Skin of body (tissue), 2 donors: ENCODE measurements around the gene CLCN7. TPM values are rescaled to one million over a fixed set of nuclear protein-coding genes. Genes with fewer than 3 reads are reported as not detected.
A peak's percentile ranks its signal among the peaks of the same experiment; 100 is the strongest.

Experiments used
- DNase-seq: peaks from one replicate; lab custom pipeline; 2025; lab: John Stamatoyannopoulos, UW
- total RNA-seq: library from RNA; depleted of rRNA; stranded (reverse); fragments of >200 nt; gene quantifications from one replicate; pipeline ENCODE4 v1.2.3, GENCODE V29; 2014

The CLCN7 gene
- total RNA-seq, 1 donor from 2014 or later = 34.8 TPM

GRCh38 chr16:1432388-1433262, 42.2 kb downstream of the CLCN7 start:
- no peak for DNase-seq

- DNase-seq = no peak
These were observed 43.1 kb downstream of the CLCN7 start for GRCh38 chr16:1431497-1432270.

- DNase-seq = no peak
These were observed 43.9 kb downstream of the CLCN7 start, which contains the start of gene PERCC1 for GRCh38 chr16:1430759-1431496. Gene PERCC1 (plus strand): TSS chr16:1431078. CDS start chr16:1432594, 1,516 bp downstream.

DNA sequence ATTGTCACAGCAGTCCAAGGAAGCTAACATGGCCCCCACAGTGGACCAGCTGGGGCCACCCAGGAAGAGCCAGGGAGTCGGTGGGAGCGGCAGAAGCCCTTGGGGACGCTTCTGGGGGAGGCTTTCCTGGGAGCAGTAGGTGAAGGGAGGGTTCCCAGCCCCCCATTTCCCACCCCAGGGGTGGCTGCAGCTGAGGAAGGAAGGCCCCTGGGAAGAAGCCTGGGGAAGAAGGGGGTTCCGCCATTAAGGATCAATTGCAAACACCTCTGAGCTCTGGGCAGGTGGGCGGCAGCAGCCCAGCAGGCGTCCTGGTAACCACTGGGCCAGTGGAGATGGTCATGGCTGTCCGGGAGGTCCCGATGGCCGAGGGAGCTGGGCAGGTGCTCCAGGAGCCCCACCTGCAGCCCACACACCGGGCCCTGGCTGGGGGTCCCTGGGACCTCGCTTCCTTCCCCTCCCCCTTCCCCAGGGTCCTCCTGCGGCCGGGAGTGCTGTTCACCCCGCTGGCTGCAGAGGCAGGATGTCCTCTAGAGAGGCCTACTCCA, 44.5 kb downstream of the CLCN7 start:
- DNase-seq = no peak

- no peak for DNase-seq
These were observed 45.2 kb downstream of the CLCN7 start for GRCh38 chr16:1429631-1430030.

DNA sequence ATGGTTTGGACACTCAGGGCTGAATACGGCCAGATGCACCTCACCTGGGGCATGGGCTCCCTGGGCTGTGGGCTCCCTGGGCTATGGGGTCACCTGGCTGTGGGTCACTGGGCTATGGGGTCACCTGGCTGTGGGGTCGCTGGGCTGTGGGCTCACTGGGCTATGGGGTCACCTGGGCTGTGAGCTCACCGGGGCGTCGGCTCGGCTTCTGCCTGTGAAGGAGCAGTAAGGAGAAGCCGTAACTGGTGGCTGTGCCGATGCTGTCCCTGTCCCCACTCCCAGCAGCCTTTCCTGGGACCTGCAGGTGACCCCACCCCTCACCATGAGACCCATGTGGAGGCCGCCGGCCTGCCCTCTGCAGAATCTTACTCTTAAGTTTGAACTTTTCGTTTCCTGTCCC, 45.8 kb downstream of the CLCN7 start:
- DNase-seq = no peak

GRCh38 chr16:1428511-1428910, 46.3 kb downstream of the CLCN7 start:
- no peak for DNase-seq

GRCh38 chr16:1427473-1428461, 47.1 kb downstream of the CLCN7 start:
- DNase-seq = no peak

GRCh38 chr16:1426734-1427471, 47.9 kb downstream of the CLCN7 start:
- DNase-seq = no peak

DNA sequence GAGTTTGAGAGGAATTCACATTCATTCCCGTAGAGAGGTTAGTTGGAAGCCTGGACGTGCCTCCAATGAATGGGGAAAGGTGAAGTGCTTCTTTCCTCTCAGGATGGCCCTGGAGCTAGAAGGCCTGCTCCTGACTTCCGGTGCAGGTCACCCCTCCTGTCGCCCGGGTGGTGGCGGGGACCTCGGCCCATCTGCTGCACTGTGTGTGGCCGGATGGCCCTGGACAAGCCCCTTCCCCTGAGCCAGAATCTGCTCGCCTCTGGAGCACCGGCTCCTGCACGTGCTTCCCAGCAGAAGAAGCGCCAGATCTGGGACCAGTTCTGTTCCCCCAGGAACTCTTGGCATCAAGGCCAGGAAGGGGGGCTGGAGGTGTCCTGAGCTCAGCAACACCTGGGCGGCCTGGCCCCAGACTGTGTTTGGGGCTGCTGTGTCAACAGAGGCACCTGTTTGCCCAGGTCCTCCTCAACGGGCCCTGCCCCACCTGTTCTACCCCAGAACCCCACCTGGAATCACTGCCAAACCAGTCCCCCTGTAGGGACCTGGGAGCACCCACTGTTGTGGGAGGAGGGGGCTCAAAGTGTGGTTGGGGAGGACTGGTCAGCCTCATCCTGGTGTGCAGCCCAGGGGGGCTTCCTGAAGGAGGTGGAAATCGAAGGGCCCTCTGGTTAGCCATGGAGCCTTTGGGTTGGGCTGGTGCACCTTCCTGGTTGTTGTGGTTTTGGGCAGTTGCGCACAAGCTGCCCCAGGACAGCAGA, 49.0 kb downstream of the CLCN7 start:
- no peak for DNase-seq

GRCh38 chr16:1424028-1424427, 50.8 kb downstream of the CLCN7 start:
- DNase-seq = no peak

- no peak for DNase-seq
These were observed 52.8 kb downstream of the CLCN7 start for GRCh38 chr16:1422076-1422475.

DNA sequence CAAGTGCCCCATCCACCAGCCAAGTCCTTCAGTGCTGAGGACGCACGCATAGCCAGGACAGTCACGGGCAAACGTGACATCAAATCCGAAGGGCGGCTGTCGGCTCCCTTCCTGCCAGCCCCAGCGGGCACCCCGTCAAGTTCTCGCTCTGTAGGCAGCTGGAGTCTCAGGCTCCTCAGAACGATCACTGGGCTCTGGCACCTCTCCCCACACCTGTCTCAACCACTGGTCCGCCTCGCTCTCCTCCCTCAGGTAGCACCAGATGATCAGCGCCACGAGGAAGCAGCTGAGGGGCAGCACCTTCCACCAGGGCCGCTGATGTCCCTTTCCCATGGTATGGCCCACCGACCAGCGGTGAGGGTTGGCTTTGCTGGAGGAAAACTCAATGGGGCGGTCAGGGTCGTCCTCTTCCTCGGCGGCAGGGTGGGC, 54.7 kb downstream of the CLCN7 start:
- no peak for DNase-seq

- DNase-seq = peak; percentile 17
These were observed 58.3 kb downstream of the CLCN7 start for GRCh38 chr16:1416521-1416941.

DNA sequence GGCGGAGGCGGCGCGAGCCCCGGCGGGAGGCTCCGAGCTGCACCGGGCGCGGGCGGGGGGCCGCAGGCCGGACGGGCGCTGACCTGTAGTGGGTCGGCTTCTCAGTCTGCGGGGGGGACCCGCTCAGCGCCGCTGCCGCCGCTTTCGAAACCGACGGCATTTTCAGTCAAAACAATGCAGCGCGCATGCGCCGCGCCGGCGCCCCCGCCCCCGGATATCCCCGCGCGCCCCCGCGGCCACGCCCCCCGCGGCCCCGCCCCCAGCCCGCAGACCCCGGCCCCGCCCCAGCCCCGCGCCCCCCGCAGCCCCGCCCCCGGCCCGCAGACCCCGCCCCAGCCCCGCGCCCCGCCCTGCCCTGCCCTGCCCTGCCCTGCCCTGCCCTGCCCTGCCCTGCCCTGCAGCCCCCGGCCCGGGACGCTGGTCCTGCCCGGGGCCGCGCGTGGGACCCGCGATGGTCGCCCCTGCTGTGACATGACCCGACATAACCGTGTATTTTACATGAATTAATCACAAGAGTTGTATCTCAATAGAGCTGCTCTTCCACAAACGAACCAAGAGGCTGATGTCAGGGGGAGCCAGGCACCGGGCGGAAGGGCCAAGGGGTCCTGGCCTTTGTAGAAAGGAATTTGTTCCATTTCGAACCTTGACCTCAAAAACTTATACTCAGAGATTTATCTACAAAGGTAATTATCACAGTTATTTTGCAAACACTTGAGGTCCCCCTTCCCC, 60.1 kb downstream of the CLCN7 start, which contains the start of gene UNKL:
TSS of gene UNKL (minus strand) at position 173 of the 729 bp plus-strand sequence. CDS start at position 160, 13 bp downstream.
- DNase-seq = peak; percentile 17

DNA sequence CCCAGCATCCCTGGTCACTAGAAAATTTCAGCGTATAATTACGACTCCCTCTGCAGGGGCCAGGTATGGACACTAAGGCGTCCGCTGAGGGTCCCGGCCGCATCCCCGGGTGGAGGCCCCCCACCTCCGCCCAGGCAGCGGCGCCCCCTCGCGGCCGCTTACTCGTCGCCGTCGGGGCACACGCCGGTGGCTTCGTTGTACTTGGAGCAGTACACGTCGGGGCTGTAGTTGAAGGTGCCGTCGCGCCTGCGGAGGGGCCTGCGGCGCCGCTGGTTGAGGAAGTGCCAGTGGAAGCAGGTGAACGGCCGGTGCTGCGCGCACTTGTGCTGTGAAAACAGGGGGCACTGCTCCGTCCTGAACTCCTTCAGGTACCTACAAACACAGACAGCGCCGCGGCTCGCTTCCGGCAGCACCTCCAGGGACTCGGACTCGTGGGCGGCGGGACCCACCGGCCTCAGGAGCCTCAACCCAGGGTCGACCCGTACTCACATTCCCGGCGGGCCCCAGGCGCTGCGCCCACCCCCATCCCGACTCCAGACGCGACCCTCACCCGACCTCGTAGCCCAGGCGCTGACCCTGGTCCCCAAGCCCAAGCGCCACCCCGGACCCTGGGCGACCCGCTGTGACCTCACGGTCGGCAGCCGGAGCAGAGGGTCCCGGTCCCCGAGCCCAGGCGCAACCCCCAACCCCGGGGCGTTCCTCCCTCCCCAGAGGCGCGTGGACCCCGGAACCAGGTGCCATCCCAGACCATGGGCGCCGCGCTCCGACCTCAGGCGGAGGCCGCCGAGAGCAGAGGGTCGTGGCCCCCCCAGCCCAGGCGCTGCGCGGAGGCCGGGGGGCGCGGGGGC, 60.9 kb downstream of the CLCN7 start:
- no peak for DNase-seq

DNA sequence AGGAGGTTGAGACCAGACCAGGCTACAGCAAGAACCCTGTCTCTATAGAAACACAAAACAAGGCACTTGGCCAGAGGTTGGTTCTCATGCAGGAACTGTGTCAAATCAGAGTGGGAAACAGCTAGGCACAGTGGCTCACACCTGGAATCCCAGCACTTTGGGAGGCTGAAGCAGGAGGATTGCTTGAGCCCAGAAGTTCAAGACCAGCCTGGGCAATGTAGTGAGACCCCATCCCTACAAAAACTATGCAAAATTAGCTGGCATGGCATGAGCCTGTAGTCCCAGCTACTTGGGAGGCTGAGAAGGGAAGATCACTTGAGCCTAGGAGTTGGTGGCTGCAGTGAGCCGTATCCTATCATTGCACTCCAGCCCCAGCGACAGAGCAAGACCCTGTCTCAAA, 62.0 kb downstream of the CLCN7 start:
- DNase-seq = no peak
